GM19351 (cell line): Measurements from ENCODE around the gene CTTN.
"Not testable (repeated sequence)": the region's sequence is repeated elsewhere in the genome, so short reads cannot be mapped to it uniquely, and the experiment has no call there.

Source experiments
- ATAC-seq: cut with Tn5 transposase; IDR thresholded peaks from one replicate; pipeline ENCODE4 v1.9.1; 2021; ENCODE audit warnings: mild to moderate bottlenecking, moderate library complexity; ENCODE audit not compliant: unreplicated experiment

The CTTN gene

DNA sequence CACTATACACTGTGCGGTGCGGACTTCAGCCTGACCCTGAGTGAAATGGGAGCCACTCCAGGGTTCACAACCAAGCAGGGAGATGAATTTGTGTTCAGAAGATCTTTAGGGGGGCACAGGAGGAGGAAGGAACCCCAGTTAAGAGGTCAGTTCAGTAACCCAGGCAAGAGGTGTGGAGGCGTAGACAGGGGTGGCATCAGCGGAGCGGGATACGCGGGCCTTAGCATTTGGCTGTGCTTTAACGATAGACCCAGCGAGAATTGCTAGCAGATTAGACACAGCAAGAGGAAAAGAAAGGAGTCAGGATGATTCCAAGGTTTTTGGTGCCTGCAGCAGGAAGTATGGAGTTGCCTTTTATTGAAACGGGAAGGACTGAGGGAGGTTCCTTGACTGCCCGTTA lies 46.8 kb downstream of the CTTN start:
- no peak for ATAC-seq

GRCh38 chr11:70445605-70446004 lies 47.3 kb downstream of the CTTN start:
- ATAC-seq, result no peak

GRCh38 chr11:70448983-70449567 lies 50.7 kb downstream of the CTTN start:
- ATAC-seq, result no peak

- no peak for ATAC-seq
Observed at GRCh38 chr11:70454197-70454767, 56.0 kb downstream of the CTTN start.

DNA sequence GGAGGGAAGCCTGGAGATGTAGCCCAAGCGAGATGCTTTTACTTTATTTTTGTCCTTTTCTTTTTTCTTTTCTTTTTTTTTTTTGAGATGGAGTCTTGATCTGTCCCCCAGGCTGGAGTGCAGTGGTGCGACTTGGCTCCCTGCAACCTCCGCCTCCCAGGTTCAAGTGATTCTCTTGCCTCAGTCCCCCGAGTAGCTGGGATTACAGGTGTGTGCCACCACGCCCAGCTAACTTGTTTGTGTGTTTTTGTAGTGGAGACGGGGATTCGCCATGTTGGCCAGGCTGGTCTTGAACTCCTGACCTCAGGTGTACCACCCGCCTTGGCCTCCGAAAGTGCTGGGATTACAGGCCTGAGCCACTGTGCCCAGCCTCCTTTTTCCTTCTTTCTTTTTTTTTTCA lies 56.5 kb downstream of the CTTN start:
- ATAC-seq, result not testable (repeated sequence)

DNA sequence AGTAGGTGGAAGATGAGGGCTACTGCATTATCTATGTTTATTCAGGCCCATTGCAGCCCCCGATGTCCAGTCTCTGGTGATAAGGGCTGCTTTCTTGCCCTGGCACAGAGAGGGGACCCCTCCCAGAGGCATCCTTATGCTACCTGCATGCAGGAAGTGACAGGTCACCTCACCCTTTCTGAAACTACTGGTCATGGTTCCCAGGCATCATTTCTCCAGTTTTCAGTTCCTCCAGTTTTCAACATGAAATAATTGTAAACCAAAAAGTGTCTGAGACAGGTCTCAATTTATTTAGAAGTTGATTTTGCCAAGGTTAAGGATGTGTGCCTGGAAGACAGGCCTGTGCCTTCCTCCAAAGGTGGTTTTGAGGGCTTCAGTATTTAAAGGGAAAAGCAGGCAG lies 57.0 kb downstream of the CTTN start:
- no peak for ATAC-seq

DNA sequence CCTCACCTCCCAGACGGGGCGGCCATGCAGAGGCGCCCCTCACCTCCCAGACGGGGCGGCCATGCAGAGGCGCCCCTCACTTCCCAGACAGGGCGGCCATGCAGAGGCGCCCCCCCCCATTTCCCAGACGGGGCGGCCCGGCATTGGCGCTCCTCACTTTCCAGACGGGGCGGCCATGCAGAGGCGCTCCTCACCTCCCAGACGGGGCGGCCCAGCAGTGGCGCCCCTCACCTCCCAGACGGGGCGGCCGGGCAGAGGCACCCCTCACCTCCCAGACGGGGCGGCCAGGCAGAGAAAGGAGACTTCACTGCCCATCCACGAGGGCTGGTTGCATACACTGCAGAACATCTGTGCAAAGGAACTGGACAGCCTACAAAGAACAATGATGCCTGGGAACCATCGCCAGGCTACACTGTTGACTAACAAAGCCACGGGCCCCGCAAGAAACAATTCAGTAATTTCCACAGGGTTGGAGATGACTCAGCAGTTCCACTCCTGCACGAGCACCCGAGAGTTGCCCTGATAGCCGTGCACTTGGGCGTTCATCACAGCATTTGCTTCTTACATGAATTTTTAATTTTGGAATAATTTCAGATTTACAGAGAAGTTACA lies 58.7 kb downstream of the CTTN start:
- no peak for ATAC-seq

- ATAC-seq, result no peak
Observed at GRCh38 chr11:70458736-70459135, 60.4 kb downstream of the CTTN start.

- ATAC-seq, result no peak
Observed at GRCh38 chr11:70460111-70460510, 61.8 kb downstream of the CTTN start.

- no peak for ATAC-seq
Observed at GRCh38 chr11:70460964-70461363, 62.6 kb downstream of the CTTN start.

GRCh38 chr11:70462818-70463477 lies 64.6 kb downstream of the CTTN start:
- no peak for ATAC-seq

GRCh38 chr11:70463478-70464255 lies 65.3 kb downstream of the CTTN start:
- no peak for ATAC-seq

DNA sequence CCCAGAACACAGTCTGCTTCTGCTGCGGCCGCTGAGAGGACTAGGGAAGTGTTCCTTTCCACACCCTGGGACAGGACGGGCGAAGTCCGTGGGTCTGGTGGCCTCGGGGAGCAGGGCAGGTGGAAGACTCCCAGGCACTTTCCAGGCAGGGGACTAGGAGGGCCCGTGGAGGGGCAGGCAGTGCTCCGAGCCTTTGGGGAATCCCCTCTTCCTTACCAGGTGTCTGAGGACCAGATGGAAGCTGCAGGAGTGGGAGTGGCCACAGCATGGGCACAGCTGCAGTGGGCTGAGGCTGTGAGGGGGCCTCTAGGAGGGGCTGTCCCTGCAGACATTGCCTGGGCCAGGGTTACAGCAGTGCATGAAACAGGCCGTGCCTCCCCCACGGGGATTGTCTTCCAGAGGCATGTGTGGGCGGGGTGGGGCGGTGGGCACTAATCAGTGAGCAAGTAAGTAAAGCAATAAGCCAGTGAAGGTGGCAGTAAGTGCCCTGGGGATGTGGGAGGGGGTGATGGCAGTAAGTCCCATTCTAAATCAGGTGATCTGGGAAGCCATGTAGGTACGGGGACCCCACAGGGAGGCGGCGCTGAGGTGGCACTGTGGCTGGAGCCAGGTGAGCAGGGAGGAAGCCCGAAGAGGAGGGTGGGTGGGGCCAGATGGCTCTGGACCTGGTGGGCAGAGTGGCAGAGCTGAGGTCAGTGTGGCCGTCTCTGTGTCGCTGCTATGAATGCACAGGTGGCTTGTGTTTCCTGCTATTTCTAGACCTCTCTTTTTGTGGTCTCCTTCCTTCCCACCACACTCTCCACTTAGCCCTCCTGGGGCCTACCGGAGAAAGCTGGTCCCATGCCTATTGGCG lies 66.4 kb downstream of the CTTN start:
- no peak for ATAC-seq

DNA sequence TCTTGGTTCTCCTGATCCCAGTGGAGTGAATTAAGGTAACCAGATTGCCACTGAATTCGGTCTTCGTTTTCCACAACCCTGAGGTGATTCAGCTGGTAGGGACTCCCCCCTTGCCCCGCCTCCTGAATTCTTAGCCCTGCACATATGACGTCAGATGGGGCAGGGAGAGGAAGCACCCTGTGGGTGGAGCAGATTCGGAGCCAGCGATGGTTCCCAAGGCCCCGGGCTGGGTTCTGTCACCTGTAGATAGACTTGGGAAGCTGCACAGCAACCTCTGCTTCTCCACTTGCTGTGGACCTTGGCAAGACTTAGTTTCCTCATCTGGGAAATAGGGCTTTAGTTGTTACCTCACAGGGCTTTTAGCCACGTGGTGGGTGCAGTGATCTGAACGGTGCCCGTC lies 67.8 kb downstream of the CTTN start:
- ATAC-seq, result no peak

DNA sequence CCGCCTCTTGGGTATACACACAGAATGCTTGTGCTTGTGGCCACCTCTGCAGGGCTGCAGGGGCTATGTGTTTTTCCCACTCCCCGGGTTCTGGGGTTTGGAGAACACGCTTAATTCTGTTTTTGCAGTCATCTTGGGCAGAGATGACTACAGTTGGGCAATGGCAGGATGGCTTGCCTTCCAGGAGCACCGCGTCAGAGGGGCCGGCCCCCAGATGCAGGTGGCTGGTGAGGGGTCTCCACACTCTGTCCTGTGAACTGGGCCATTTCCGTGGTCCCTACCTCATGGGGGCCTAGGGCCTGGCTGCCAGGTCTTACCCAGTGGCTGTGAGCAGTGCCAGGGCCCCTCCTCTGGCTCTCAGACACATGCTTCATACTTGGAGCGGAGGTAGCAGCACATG lies 68.3 kb downstream of the CTTN start:
- no peak for ATAC-seq

DNA sequence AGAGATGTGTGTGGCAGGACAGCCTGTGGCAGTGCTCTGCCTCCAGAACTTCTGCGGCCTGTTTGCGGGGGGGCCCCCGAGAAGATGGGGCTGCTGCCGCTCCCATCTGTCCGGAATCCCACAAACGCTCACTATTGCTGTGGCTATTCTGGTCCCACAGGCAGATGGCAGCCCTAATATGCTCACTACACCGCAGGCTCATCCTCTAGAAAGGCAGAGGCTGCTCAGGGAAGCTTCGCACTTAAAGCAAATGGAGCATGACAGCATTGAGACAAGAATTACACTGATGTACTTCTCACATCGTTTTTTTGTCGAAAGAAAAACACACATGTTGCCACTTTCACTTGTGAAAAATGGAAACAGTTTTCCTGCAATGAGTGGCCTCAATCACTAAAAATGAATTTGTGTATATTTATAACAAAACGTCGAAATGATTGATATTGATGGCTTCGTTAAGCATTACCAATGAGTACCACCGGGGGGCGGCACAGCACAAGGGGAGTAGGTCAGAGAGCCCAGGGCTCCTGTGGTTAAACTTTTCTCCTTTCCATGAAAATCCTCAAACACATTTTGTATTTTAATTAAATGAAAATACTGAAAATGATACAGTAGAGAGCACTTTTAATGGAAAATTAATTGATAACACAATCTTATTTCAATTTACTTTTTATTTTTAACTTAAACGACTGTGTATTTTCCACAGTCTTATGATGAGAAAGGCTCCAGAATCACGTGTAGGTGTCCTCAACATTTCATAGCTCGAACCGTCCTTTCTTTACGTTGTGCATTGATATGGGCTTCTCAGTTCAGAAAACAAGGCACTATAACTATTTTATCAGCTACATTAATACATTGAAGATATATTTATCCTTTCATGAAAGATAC lies 69.1 kb downstream of the CTTN start:
- no peak for ATAC-seq

GRCh38 chr11:70468256-70469195 lies 70.2 kb downstream of the CTTN start:
- ATAC-seq, result no peak

GRCh38 chr11:70470127-70470526 lies 71.8 kb downstream of the CTTN start:
- ATAC-seq, result peak; percentile 56
